Measurements from ENCODE around the gene HMX1.

The HMX1 gene

DNA sequence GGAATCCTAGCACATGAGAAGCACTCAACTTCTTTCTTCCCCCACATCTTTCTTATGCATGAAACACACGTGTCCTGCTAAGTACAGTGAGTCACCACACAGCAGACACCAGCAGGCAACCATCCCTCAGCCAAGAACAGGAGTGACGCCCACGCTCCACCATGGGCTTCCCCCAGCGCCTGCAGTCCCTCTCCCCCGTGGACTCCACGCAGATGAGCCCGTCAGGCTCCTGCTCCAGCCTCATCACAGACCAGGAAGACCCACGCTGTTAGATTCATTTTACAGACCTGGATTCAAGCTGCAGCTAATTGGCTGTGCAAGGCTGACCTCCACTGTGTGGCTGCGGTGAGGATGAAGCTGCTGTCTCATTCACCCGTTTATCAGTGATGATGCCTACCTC, 16.7 kb downstream of the HMX1 start:
- no peak for DNase-seq

GRCh38 chr4:8854016-8854415, 17.6 kb downstream of the HMX1 start:
- no peak for DNase-seq

DNA sequence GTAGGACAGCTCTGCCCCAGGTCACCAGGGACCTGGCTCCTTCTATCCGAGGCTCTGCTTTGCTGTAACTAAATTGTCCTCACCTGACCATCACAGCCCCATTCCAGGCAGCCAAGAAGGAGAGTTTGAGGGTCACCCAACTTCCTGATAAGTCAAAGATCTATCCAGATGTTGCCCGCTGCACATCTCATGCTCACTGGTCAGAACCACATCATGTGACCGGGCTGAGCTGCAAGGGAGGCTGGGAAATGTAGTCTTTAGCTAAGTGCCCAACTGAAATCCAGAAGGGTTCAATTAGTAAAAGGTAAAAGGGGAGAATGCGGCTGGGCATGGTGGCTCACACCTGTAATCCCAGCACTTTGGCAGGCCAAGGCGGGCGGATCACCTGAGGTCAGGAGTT, 18.4 kb downstream of the HMX1 start:
- no peak for DNase-seq

- DNase-seq = no peak
These were observed 19.4 kb downstream of the HMX1 start for GRCh38 chr4:8852118-8852704.

DNA sequence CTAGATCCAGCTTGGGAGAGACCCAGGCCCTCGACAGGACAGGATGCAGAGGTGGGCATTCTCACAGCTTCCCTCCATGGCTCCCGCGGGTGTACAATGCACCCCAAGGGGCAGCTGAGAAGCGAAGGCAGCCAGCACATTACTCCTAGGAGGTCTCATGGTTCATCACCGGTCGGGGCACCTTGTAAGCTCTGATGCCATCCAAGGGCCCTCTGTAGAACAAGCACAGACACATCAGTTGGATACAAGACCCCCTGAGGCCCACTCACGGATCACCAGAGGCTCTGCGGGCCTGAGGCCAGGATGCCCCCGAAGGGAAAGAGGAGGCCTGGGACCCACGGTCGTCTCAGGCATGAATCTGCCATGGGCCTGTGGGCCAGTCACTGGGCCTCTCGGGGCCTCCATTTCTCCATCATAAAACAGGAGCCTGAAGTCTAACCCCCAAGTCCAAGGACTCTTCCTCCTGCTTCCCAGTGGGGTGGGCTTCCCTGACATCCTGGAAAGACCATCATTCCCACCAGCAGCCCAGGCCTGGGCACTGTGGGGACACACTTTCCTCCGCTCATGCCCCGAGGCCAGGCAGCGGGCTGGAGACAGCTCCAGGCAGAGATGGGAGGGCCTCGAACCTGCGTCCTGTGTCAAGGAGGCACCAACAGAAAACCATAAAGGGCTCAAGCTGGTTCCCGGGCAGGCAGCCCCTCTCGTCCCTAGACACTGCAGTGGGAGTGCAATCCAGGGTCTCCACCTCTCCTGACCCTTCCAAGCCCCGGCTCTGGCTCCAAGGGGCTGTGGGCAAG, 20.1 kb downstream of the HMX1 start:
- DNase-seq = peak; percentile 6

DNA sequence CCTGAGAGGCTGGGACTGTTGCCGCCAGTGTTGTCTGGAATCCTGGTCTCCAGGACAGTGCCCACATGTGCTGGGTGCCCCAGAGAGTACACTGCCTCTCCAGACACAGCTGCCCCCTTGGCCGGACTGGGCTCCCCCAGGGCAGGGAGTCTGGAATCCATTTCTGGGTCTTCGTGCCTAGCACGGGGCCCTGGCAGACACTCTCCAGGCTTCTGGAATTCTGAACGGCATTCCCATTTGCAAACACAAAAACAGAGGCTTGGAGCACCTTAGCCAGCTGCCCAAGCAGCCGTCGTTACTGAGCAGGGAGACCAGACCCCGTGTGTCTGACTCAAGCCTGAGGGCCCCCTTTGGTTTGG, 20.8 kb downstream of the HMX1 start:
- no peak for DNase-seq

GRCh38 chr4:8850074-8850829, 21.4 kb downstream of the HMX1 start:
- DNase-seq = peak; percentile 4

DNA sequence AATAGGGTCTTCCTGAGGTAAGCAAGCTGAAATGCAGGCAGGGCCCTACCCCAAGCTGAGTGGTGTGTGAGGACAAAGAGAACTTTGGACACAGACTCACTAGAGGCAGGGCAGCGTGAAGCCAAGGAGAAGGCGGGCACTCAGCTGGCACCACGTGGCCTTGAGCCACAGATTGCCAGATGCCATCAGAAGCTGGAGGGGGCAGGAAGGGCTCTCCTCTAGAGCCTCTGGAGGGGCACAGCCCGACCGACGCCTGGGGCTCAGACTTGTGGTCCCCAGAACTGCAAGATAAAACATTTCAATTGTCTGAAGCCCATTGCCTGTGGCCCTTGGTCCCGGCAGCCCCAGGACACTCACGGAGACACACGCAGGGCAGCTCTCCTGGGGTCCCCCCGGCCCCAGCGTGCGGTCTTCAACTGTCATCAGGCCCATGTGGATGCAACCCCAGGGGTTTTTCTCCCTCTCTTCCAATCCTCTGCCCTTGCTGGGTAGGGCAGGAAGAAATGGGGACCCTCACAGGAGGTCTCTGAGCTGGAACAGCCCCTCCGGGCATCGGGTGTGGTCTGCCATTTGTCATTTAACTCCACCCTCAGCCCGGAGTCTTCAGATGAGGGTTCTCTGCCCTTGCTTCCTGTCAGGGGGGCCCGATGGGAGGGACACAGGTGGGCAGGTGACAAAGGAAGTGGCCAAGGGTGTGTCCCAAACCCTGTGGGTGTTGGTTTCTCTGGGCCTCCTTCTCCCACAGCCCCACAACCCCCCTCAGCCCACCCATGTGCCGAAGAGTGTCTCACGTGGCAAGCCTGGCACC, 22.2 kb downstream of the HMX1 start:
- DNase-seq = peak; percentile 6

DNA sequence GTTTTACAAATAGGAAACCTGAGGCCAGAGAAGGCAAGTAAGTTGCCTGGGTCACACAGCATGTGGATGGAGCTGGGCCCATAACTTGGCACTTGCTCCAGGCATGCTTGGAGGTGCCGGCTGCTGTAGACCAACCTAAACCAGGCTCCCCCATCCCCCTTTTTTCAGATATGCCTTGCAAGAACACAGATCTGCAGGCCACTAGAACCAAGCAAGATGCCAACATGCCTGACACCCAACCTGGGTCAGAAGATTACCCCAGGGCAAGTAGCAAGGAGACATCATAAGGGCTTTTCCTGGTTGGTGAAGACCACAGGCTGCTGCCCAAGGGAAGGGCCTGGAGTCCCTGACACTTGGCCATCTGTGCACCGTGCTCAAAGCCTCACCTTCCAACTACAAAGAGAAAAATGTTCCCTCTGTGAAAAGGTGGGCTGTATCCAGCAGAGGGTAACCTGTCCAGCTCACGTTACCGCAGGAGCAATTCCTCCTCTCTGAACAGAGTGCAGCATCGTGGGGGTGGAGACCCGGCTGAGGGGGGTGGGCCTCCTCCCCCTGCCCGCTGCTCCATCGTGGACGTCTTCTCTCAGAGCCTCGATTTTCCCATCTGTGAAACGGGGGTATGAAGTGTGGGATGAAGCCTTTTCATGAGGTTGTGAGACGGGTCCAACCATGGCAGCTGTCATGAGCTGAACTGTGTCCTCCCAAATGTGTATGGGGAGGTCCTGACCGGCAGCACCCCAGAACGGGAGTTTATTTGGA, 23.0 kb downstream of the HMX1 start:
- no peak for DNase-seq

DNA sequence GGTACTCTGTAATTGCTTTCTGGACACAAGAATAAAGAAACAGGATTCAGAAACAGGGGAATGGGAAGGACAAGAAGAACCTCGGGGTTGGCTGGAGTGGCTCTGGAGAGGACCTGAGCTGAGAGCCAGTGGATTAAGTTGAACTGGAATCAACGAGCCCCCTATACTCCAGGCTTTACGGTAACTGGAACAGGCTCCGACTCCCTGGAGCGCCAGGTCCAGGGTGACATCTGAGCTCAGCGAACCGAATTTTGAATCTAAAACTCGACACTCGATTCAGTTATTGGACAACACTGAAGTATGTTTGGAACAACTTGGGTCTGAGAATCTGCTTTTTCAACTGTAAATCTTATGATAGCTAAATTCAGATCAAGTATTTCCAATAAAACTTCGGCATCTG, 23.9 kb downstream of the HMX1 start:
- no peak for DNase-seq

- no peak for DNase-seq
These were observed 24.3 kb downstream of the HMX1 start for GRCh38 chr4:8847331-8847730.

GRCh38 chr4:8846826-8847225, 24.8 kb downstream of the HMX1 start:
- DNase-seq = no peak

DNA sequence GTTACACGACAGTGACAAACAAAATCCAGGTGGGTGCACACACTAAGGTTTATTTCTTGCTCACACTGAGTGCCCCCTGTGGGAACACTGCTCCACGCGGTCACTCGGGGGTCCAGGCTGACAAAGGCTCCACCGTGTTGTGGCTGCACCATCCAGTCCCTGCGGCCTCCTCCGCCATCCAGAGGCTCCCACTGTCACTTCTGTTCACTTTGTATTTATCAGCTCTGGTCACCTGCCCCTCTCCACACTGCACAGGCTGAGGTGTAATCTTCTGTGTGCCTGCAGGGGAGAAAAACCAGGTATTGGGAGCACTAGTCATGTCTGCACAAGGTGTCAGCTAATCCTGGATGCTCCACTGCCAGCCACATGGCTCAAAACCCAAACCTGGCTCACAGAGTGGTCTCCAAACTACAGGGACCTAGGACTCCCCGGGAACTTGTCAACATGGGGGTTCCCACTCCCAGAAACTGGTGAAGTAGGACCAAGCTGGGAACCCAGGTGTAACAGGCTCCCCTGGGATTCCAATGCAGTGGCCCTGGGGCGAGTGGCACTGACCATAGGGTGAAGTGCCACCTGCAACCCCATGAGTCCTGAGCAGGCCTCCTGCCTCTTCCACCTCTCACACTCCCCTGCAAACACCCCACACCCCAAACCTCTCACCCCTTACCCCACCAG, 25.5 kb downstream of the HMX1 start:
- DNase-seq = no peak

DNA sequence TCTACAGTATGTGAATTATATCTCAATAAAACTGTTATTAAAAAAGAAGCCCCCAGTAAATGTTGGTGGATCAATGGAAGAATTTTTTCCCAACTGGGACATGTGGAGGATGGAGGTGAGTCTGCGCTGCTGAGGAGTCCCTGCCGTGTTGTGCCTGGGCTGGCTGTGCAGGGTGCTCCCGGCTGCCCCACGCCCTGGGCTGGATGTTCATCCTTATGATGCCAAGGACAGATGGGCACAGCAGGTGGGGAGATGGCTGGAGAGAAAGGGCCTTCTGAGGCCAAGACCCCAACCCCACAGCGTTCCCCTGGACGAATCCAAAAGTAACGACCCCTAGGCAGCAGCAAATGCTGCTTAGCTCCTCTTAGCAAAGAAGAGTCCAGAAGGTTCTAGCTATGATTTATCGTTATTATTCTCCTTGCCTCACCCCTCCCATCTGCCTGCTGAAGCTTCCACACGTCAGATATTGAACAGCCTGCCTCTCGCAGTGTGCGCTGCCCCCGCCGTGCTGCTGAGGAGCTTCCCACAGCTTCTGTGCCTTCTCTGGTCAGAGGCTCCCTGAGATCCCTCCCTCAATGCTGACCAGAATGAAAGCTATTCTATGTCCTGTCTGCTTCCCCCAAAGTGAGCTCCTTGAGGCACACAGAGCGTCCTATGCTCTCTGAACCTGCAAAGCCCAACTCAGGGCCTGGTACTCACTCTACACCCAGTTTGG, 26.5 kb downstream of the HMX1 start:
- no peak for DNase-seq

DNA sequence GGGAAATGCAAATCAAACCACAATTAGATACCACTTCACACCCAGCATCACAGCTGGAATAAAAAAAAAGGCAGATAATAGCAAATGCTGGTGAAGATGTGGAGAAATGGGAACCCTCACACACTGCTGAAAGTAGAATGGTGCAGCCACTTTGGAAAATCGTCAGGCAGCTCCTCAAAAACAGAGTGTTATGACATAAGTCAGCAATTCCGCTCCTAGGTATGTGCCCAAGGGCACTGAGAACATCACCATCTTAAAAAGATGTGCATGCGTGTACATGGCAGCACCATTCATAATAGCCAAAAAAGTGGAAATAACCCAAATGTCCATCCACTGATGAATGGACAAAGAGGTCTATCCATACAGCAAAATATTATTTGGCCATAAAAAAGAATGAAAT, 28.0 kb downstream of the HMX1 start:
- DNase-seq = no peak

DNA sequence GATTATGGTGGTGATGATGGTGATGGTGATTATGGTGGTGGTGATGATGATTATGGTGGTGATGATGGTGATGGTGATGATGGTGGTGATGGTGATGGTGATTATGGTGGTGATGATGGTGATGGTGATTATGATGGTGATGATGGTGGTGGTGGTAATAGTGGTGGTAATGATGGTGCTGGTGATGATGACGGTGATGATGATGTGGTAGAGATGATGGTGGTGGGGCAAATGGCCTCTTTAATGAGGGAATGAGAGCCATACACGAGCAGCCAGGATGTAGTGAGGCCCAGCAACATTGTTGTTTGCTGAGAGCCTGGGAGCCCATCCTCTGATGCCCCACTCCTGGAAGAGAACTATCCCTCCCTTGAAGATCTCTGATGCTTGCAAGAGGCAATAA, 29.0 kb downstream of the HMX1 start:
- DNase-seq = no peak

DNA sequence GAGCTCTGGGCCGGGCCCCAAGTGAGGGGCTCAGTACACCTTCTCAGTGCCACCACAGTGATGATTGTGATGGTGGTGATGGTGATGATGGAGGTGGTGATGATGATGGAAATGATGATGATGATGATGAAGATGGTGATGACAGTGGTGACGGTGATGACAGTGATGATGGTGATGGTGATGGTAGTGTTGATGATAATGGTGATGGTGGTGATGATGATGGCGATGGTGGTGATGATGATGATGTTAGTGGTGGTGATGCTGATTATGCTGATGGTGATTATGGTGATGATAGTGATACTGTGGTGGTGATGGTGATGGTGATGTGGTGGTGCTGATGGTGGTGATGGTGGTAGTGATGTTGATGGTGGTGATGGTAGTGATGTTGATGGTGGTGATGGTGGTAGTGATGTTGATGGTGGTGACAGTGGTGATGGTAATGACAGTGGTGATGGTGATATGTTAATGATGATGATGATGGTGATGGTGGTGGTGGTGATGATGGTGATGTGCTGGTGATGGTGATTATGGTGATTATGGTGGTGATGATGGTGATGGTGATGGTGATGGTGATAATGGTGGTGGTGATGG, 29.9 kb downstream of the HMX1 start:
- DNase-seq = no peak

- DNase-seq = no peak
These were observed 30.7 kb downstream of the HMX1 start for GRCh38 chr4:8840816-8841455.

DNA sequence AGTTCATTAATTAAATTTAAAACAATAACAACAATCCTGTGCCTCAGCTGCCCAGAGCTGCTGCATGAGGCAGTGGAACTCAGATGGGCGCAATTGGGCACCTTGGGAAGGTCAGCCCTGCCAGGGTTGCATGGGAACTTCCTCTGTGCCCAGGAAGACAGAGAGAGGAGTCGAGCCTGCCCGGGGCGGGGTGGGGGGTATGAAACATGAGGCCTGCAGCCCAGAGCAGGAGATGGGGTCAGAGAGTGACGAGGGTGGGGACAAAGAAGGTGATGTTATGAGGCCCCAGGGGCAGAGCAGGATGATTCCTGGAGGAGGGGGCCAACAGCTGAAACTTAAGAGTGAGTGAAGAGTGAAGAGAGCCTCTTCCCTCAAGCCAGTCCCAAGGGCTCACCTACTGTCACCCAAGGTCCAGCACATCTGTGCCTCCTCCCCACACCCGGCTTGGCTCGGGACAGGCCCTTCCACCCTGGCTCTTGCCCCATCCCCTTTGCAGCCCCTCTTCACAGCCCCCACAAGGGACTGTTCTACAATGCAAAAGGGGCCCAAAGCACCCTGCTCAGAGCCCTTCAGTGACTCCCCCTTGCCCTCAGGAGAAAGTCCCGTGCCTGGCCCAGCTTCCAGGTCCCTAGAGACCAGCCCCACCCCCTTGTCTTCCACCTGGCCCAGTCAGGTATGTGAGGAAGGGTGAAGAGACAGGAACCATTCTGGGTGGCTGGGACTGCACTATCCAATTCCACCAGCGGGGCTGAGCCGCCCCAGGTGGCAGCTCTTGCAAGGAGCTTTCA, 31.4 kb downstream of the HMX1 start:
- DNase-seq = no peak
